HCT116 (cell line): ENCODE data around the gene CELF2. TPM values are rescaled to one million over a fixed set of nuclear protein-coding genes. Genes with fewer than 3 reads are reported as not detected.

Source experiments
- ATAC-seq: fragments of 200-7000 bp; cut with Tn5 transposase; 2 replicates; pipeline ENCODE4 v1.9.1; 2020; ENCODE audit warnings: mild to moderate bottlenecking, moderate library complexity
- BruUV-seq: library from RNA; stranded (reverse); fragments of 400-500 nt; replicated peaks from 2 replicates; lab custom pipeline; 2021; lab: Mats Ljungman, UMichigan
- CTCF ChIA-PET: fragments of 300-600 bp; sonication (Branson Sonifier 250); formaldehyde crosslinking; loops from one replicate; lab custom pipeline; 2021; ENCODE audit warnings: antibody characterized with exemption; lab: Charles Lee
- POLR2A ChIA-PET: fragments of 300-600, 350-600 bp; sonication (Branson Sonifier 250); formaldehyde crosslinking; loops from one replicate; lab custom pipeline; 2021; ENCODE audit warnings: antibody characterized with exemption; lab: Charles Lee
- RAD21 ChIA-PET, 2 experiments: fragments of 300-600 bp; sonication (Branson Sonifier 250); formaldehyde crosslinking; loops; one replicate each; lab custom pipeline; 2023; ENCODE audit warnings: low total read pairs in 2 of 2; ENCODE audit not compliant: uncharacterized antibody in 2 of 2, unreplicated experiment in 2 of 2, low non-redundant PET in 1 of 2; lab: Charles Lee
- DNase-seq: peaks from one replicate; pipeline ENCODE4 v3.0.0-alpha.2; 2010; ENCODE audit warnings: low read depth, low spot score
- H2AFZ ChIP-seq: fragments of 200-600 bp; shearing (Covaris generic), sonication (generic); 2 replicates; pipeline ENCODE4 v1.6.1; 2017; ENCODE audit warnings: low read depth, mixed run types, mixed read lengths, antibody characterized with exemption, low read length; ENCODE audit not compliant: poor library complexity, severe bottlenecking
- H3K27ac ChIP-seq: 2 replicates; pipeline ENCODE4 v1.5.1; 2012; ENCODE audit warnings: low read depth, low read length
- H3K27me3 ChIP-seq: fragments of 200-600 bp; sonication (generic); 2 replicates; pipeline ENCODE4 v1.6.1; 2016; ENCODE audit warnings: mixed run types, low read length, mixed read lengths; ENCODE audit not compliant: insufficient read depth
- H3K36me3 ChIP-seq, 2 experiments: fragments of 200-500 bp in 1 of 2; fragments of 200-600 bp in 1 of 2; sonication (Bioruptor generic) in 1 of 2; sonication (generic) in 1 of 2; 2 replicates each; pipeline versions ENCODE4 v1.5.1 to v1.6.1; 2014 to 2016; ENCODE audit warnings: low read length in 2 of 2, inconsistent platforms in 1 of 2, mixed read lengths in 1 of 2, mixed run types in 1 of 2; ENCODE audit not compliant: insufficient read depth in 2 of 2, control insufficient read depth in 1 of 2
- H3K4me1 ChIP-seq, 2 experiments: fragments of 200-600 bp in 1 of 2; sonication (generic) in 1 of 2; 2 replicates each; pipeline versions ENCODE4 v1.5.1 to v1.6.1; 2012 to 2017; ENCODE audit warnings: low read length in 2 of 2, inconsistent platforms in 1 of 2, mild to moderate bottlenecking in 1 of 2, mixed read lengths in 1 of 2, mixed run types in 1 of 2, moderate library complexity in 1 of 2; ENCODE audit not compliant: insufficient read depth in 2 of 2, control insufficient read depth in 1 of 2
- H3K4me2 ChIP-seq: fragments of 200-600 bp; sonication (generic); 2 replicates; pipeline ENCODE4 v1.6.1; 2017; ENCODE audit warnings: mixed run types, low read length, mixed read lengths
- H3K4me3 ChIP-seq, 2 experiments: fragments of 200-600 bp in 1 of 2; sonication (generic) in 1 of 2; replicated peaks in 1 of 2; 2 replicates each; pipeline ENCODE4 v1.5.1; 2011 to 2016; ENCODE audit warnings: low read length in 2 of 2, control low read depth in 1 of 2, low read depth in 1 of 2, mild to moderate bottlenecking in 1 of 2, mixed read lengths in 1 of 2, mixed run types in 1 of 2
- H3K79me2 ChIP-seq: fragments of 200-600 bp; sonication (generic); 2 replicates; pipeline ENCODE4 v1.6.1; 2017; ENCODE audit warnings: mild to moderate bottlenecking, mixed run types, low read length, moderate library complexity, mixed read lengths; ENCODE audit not compliant: insufficient read depth
- H3K9ac ChIP-seq: fragments of 200-600 bp; sonication (generic); 2 replicates; pipeline ENCODE4 v1.6.1; 2016; ENCODE audit warnings: low read length, mixed read lengths
- H3K9me2 ChIP-seq: fragments of 200-600 bp; sonication (generic), shearing (Covaris generic); 2 replicates; pipeline ENCODE4 v1.6.1; 2017; ENCODE audit warnings: mixed run types, mild to moderate bottlenecking, moderate library complexity; ENCODE audit not compliant: insufficient read depth
- H3K9me3 ChIP-seq, 2 experiments: fragments of 200-500 bp in 1 of 2; fragments of 200-600 bp in 1 of 2; sonication (Bioruptor generic) in 1 of 2; sonication (generic) in 1 of 2; 2 replicates each; pipeline ENCODE4 v1.6.1; 2014 to 2017; ENCODE audit warnings: low read length in 2 of 2, mixed read lengths in 2 of 2, inconsistent platforms in 1 of 2, low read depth in 1 of 2, mild to moderate bottlenecking in 1 of 2, mixed run types in 1 of 2, moderate library complexity in 1 of 2; ENCODE audit not compliant: control insufficient read depth in 1 of 2, insufficient read depth in 1 of 2
- H4K20me1 ChIP-seq: fragments of 200-600 bp; sonication (generic), shearing (Covaris generic); 2 replicates; pipeline ENCODE4 v1.6.1; 2017; ENCODE audit warnings: mixed run types, mild to moderate bottlenecking, moderate library complexity; ENCODE audit not compliant: insufficient read depth
- CBX3 ChIP-seq: IDR thresholded peaks from 2 replicates; pipeline ENCODE4 v1.6.1; 2012; ENCODE audit warnings: low read depth
- EGR1 ChIP-seq: IDR thresholded peaks from 2 replicates; pipeline ENCODE4 v1.6.1; 2012; ENCODE audit warnings: low read depth
- ELF1 ChIP-seq: IDR thresholded peaks from 2 replicates; pipeline ENCODE4 v1.6.1; 2012; ENCODE audit warnings: low read depth, borderline replicate concordance
- EZH2 ChIP-seq: fragments of 200-600 bp; sonication (generic); IDR thresholded peaks from 2 replicates; pipeline ENCODE4 v1.6.1; 2017; ENCODE audit warnings: antibody characterized with exemption, mixed run types
- EZH2phosphoT487 ChIP-seq: fragments of 200-600 bp; IDR thresholded peaks from 2 replicates; pipeline ENCODE4 v1.6.1; 2018; ENCODE audit warnings: antibody characterized with exemption, borderline replicate concordance
- JUND ChIP-seq: IDR thresholded peaks from 2 replicates; pipeline ENCODE4 v1.6.1; 2012
- POLR2A ChIP-seq: IDR thresholded peaks from 2 replicates; pipeline ENCODE4 v1.7.0; 2011; ENCODE audit warnings: borderline replicate concordance; ENCODE audit not compliant: insufficient read depth, insufficient read length; ENCODE audit errors: extremely low read depth
- POLR2AphosphoS5 ChIP-seq: IDR thresholded peaks from 2 replicates; pipeline ENCODE4 v1.6.1; 2011; ENCODE audit warnings: mild to moderate bottlenecking, low read depth, low read length, moderate library complexity
- RAD21 ChIP-seq: IDR thresholded peaks from 2 replicates; pipeline ENCODE4 v1.6.1; 2012; ENCODE audit warnings: low read depth, mild to moderate bottlenecking
- SIN3A ChIP-seq: IDR thresholded peaks from 2 replicates; pipeline ENCODE4 v1.6.1; 2012; ENCODE audit warnings: low read depth
- SP1 ChIP-seq: IDR thresholded peaks from 2 replicates; pipeline ENCODE4 v1.6.1; 2012; ENCODE audit warnings: low read depth
- TCF7L2 ChIP-seq: IDR thresholded peaks from 2 replicates; pipeline ENCODE4 v1.7.0; 2011; ENCODE audit warnings: borderline replicate concordance, inconsistent platforms; ENCODE audit not compliant: insufficient read depth, insufficient read length; ENCODE audit errors: extremely low read depth
- YY1 ChIP-seq: IDR thresholded peaks from 2 replicates; pipeline ENCODE4 v1.6.1; 2011; ENCODE audit warnings: low read length, low read depth, moderate library complexity, mild to moderate bottlenecking; ENCODE audit not compliant: insufficient replicate concordance; ENCODE audit errors: extremely low read depth
- ZFX ChIP-seq: fragments of 450-650 bp; IDR thresholded peaks from 2 replicates; pipeline ENCODE4 v1.6.1; 2017
- ZNF274 ChIP-seq: fragments of 200-500 bp; sonication (Bioruptor generic); IDR thresholded peaks from 2 replicates; pipeline ENCODE4 v1.6.1; 2014; ENCODE audit warnings: mild to moderate bottlenecking, low read depth, low read length, inconsistent platforms
- intact Hi-C: fragments of 100-400 bp; cut with micrococcal nuclease; formaldehyde crosslinking; loops from 2 replicates; pipeline ENCODE4 v1.10.0; 2022
- total RNA-seq: library from RNA; stranded (reverse); gene quantifications from one replicate; pipeline ENCODE4 v1.2.1, GENCODE V29; 2021; ENCODE audit not compliant: unreplicated experiment
- TF ChIP-seq, protein P1 (sequence below): IDR thresholded peaks from 2 replicates; pipeline ENCODE4 v1.6.1; 2011; ENCODE audit warnings: mild to moderate bottlenecking, low read length, moderate library complexity; ENCODE audit not compliant: insufficient replicate concordance; ENCODE audit errors: extremely low read depth
- TF ChIP-seq, protein P2 (sequence below): IDR thresholded peaks from 2 replicates; pipeline ENCODE4 v1.6.1; 2012

CELF2 gene
- total RNA-seq, 1 experiment from 2014 or later: 0.66 TPM

DNA sequence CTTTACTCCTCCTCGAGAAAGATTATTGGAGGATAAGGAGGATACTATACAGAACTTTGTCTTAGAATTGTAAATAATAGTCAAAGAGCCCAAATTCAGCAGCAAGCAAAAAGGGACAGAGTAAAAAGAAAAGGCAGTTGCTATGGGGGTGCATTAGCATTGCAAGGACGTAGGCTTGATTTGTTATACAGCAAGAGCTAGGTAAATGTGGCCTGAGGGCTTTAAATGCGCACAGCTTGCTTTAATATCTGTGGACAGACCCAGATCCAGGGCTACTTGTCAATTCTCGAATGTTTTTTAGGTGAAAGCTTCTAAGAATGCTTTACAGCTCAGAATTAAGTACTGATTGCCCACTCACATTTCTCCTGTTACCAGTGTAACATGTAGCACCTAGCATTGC is 58.5 kb downstream of the CELF2 start:
- DNase-seq: no peak
- no peak overlapping the region for H3K9ac ChIP-seq
- ChIA-PET RAD21 (no interaction called here), CTCF (no interaction called here), POLR2A (no interaction called here)
- no peaks in the 10 kb centered on the region for H3K27me3 ChIP-seq
- no TSS peak for BruUV-seq
- H3K4me2 ChIP-seq: no peak overlapping the region
- ATAC-seq: no peak
- no peaks in the 10 kb centered on the region for H3K36me3 ChIP-seq
- H3K4me1 ChIP-seq: no peaks in the 10 kb centered on the region
- H3K9me2 ChIP-seq: no peaks in the 10 kb centered on the region
- no peaks in the 10 kb centered on the region; a peak in 1 of 4 replicates for H3K9me3 ChIP-seq
- no peaks in the 10 kb centered on the region for H3K79me2 ChIP-seq
- H3K4me3 ChIP-seq: no peak overlapping the region
- H2AFZ ChIP-seq: no peak overlapping the region
- intact Hi-C loops: no loop called here
- no peak for TF ChIP-seq ZFX
- no peak for TF ChIP-seq EZH2
- no peak for TF ChIP-seq RAD21
- no peak for TF ChIP-seq ELF1
- TF ChIP-seq, protein P1, sequence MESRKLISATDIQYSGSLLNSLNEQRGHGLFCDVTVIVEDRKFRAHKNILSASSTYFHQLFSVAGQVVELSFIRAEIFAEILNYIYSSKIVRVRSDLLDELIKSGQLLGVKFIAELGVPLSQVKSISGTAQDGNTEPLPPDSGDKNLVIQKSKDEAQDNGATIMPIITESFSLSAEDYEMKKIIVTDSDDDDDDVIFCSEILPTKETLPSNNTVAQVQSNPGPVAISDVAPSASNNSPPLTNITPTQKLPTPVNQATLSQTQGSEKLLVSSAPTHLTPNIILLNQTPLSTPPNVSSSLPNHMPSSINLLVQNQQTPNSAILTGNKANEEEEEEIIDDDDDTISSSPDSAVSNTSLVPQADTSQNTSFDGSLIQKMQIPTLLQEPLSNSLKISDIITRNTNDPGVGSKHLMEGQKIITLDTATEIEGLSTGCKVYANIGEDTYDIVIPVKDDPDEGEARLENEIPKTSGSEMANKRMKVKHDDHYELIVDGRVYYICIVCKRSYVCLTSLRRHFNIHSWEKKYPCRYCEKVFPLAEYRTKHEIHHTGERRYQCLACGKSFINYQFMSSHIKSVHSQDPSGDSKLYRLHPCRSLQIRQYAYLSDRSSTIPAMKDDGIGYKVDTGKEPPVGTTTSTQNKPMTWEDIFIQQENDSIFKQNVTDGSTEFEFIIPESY: no peak
- TF ChIP-seq POLR2A: no peak
- TF ChIP-seq JUND: no peak
- no peak for TF ChIP-seq EZH2phosphoT487
- no peak for TF ChIP-seq SP1
- no peak for TF ChIP-seq EGR1
- H3K27ac ChIP-seq: no peak overlapping the region
- H4K20me1 ChIP-seq: no peaks in the 10 kb centered on the region

DNA sequence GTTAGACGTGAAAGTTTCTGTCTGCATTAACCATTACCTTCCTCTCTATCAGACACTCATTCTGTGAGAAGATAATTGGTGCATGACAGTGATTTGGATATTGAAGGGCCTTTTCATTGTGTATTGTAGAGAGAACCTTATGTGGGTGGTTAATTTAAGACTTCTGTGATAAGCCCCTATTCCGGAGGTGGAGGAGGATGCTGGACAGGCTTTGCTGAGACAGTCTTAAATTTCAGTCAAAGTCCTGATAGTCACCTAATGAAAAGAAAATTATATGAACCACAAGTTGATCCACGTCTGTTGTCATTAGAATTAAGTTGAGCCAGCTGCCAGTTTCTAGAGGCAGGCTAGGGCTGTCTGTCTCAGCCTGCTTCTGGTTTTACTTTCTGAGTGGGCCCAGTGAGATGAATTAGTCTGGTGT is 62.9 kb downstream of the CELF2 start:
- CTCF ChIA-PET: no interaction called here
- Histone ChIP-seq H2AFZ (no peak overlapping the region), H3K4me1 (no peaks in the 10 kb centered on the region), H3K9ac (no peak overlapping the region), H3K79me2 (no peaks in the 10 kb centered on the region), H3K9me3 (peaks cover 0 to 5% of the 10 kb centered on the region in 2 experiments; a peak in 1 of 4 replicates), H3K27me3 (no peaks in the 10 kb centered on the region), H3K36me3 (no peaks in the 10 kb centered on the region), H4K20me1 (no peaks in the 10 kb centered on the region), H3K9me2 (no peaks in the 10 kb centered on the region), H3K4me2 (no peak overlapping the region), H3K4me3 (no peak overlapping the region), H3K27ac (no peak overlapping the region)
- TF ChIP-seq POLR2A (no peak), ZNF274 (no peak), TCF7L2 (no peak), SIN3A (no peak), POLR2AphosphoS5 (no peak), SP1 (no peak), YY1 (no peak), ZFX (no peak), CBX3 (no peak), EZH2phosphoT487 (no peak)
- TF ChIP-seq, protein P2, sequence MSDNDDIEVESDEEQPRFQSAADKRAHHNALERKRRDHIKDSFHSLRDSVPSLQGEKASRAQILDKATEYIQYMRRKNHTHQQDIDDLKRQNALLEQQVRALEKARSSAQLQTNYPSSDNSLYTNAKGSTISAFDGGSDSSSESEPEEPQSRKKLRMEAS: no peak
- DNase-seq (no peak), ATAC-seq (no peak)
- intact Hi-C loops: no loop called here
- no TSS peak for BruUV-seq
- RAD21 ChIA-PET: no interaction called here
- POLR2A ChIA-PET: no interaction called here
